ENCODE measurements around the gene UTP15.

The UTP15 gene

GRCh38 chr5:73619606-73620333, 54.2 kb downstream of the UTP15 start:
- peaks cover 16% of the 10 kb centered on the region for H3K27me3 Mint-ChIP-seq (ENCODE audit: low read depth)
- no peaks in the 10 kb centered on the region for H3K9me3 Mint-ChIP-seq
- no peak for TF ChIP-seq CTCF (IDR thresholded peaks at IDR 0.05; ENCODE audit: unreplicated experiment in 3 of 3)
- H3K4me3 Mint-ChIP-seq = no peak overlapping the region
- no peak overlapping the region for H3K27ac Mint-ChIP-seq
- no peaks in the 10 kb centered on the region for H3K36me3 Mint-ChIP-seq (ENCODE audit: low read depth)
- peaks cover 10% of the 10 kb centered on the region for H3K4me1 Mint-ChIP-seq

DNA sequence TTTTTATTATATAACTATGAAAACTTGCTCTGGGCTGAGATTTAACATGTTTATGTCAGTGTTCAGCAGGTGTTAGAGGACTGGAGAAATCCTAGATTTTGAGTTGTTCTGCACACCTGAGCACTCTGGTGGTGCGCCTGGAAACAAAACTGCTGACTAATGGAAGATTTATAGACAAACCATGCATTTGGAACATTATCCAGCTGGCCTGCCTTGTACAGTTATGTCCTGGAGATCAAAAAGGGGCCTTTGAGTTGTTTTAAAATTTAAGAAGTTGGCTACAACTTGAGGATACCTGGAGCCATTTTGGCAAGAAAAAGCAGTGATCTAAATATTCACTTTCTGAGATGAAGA, 54.8 kb downstream of the UTP15 start:
- no peak for TF ChIP-seq CTCF (IDR thresholded peaks at IDR 0.05; ENCODE audit: unreplicated experiment in 3 of 3)
- Mint-ChIP-seq H3K36me3 (ENCODE audit: low read depth) (no peaks in the 10 kb centered on the region), H3K27me3 (ENCODE audit: low read depth) (peaks cover 18% of the 10 kb centered on the region), H3K4me1 (peaks cover 12% of the 10 kb centered on the region), H3K27ac (no peak overlapping the region), H3K4me3 (no peak overlapping the region), H3K9me3 (no peaks in the 10 kb centered on the region)

DNA sequence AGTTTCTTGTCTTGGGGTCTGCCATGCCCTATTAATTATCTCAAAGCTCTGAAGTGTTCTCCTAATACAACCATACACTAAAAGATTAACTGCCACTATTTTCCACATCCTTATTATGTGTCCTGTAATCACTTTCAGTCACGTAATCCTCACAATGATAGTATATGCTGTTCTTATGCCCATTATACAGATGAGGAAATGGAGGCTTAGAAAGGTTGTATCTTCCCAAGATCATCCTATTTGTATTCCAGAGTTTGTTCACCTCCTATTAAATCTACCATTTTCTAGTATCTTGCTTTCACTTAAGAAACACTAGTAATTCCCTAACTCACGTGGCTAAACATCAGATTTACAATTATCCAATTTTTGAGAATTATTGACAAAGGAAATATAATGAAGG, 57.5 kb downstream of the UTP15 start:
- Mint-ChIP-seq H3K27me3 (ENCODE audit: low read depth) (peaks cover 38% of the 10 kb centered on the region), H3K4me3 (no peak overlapping the region), H3K27ac (no peak overlapping the region), H3K4me1 (peaks cover 14% of the 10 kb centered on the region), H3K36me3 (ENCODE audit: low read depth) (no peaks in the 10 kb centered on the region), H3K9me3 (no peaks in the 10 kb centered on the region)
- TF ChIP-seq CTCF (IDR thresholded peaks at IDR 0.05; ENCODE audit: unreplicated experiment in 3 of 3) = no peak

DNA sequence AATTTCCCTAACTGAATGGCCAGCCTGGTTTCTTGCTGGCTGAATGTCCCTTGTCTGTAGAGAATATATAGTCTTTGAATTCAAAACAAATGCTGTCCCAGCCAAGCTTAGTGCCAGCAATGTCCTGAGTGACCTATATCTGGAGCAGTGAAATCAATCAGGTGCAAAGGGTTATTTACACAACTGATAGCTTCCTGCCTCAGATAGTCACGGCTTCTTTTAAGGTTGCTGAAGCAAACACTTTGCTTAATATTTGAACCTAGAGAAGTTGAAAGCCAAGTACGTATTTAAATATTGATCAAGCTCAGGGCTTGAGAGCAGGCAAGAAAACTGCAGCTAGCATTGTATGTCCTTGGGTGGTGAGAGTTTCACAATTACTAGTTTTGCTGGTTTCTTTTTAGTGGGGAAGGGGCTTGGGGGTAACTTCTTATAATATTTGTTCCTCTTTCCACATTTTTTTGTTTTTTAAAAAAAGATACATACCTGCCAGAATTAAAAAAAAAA, 58.4 kb downstream of the UTP15 start:
- Mint-ChIP-seq H3K27me3 (ENCODE audit: low read depth) (peaks cover 47% of the 10 kb centered on the region), H3K36me3 (ENCODE audit: low read depth) (no peaks in the 10 kb centered on the region), H3K4me1 (peaks cover 14% of the 10 kb centered on the region), H3K27ac (no peak overlapping the region), H3K4me3 (peak overlapping the region; percentile 3 to 35 (median 11)), H3K9me3 (no peaks in the 10 kb centered on the region)
- TF ChIP-seq CTCF (IDR thresholded peaks at IDR 0.05; ENCODE audit: unreplicated experiment in 3 of 3) = no peak

DNA sequence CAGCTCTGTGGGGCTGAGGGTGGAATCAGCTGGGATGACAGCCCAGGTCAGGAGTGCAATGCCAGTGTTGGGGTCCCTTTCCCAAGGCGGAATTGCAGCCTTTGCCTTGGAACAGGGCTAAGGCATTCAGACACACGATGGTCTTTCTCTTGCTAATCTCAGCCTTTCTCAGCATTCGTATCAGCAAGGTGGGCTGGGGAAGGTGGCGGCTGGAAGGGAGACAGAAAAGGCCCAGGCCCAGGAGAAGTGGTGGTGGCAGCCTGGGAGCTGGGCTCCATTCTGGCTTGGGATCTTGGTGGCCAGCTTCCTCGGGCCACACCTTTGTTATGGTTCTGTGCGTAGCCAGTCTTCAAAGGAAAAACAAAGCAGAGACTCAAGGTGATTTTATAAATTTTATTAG, 59.3 kb downstream of the UTP15 start:
- no peak for TF ChIP-seq CTCF (IDR thresholded peaks at IDR 0.05; ENCODE audit: unreplicated experiment in 3 of 3)
- H3K4me1 Mint-ChIP-seq = peaks cover 12% of the 10 kb centered on the region
- H3K4me3 Mint-ChIP-seq = peak overlapping the region; percentile 47 to 86 (median 59)

GRCh38 chr5:73625372-73625943, 59.9 kb downstream of the UTP15 start:
- no peak for TF ChIP-seq CTCF (IDR thresholded peaks at IDR 0.05; ENCODE audit: unreplicated experiment in 3 of 3)

More for the DNA sequence above, 59.3 kb downstream of the UTP15 start:
- Mint-ChIP-seq H3K27ac (no peak overlapping the region), H3K36me3 (ENCODE audit: low read depth) (no peaks in the 10 kb centered on the region), H3K9me3 (no peaks in the 10 kb centered on the region), H3K27me3 (ENCODE audit: low read depth) (peaks cover 51% of the 10 kb centered on the region)

More at GRCh38 chr5:73625372-73625943, 59.9 kb downstream of the UTP15 start:
- peak overlapping the region; percentile 79 to 86 (median 85) for H3K4me3 Mint-ChIP-seq
- peak overlapping the region in 1 of 3 experiments; percentile 61 for H3K27ac Mint-ChIP-seq
- H3K4me1 Mint-ChIP-seq = peaks cover 6% of the 10 kb centered on the region
- no peaks in the 10 kb centered on the region for H3K36me3 Mint-ChIP-seq (ENCODE audit: low read depth)
- no peaks in the 10 kb centered on the region for H3K9me3 Mint-ChIP-seq
- H3K27me3 Mint-ChIP-seq (ENCODE audit: low read depth) = peaks cover 55% of the 10 kb centered on the region

All from nephron (organoid).